Stimulated activated memory B cell treated with anti-CD40 and anti-IgM and Interleukin-4, amounts not matched to agents 10 μg/mL and 1 μg/mL and 100 μg/mL, for 72 hours (primary cell): ENCODE results near the gene HES1.

Experiments used
- ATAC-seq: fragments of 150-1000 bp; cut with Tn5 transposase; 2 replicates; pipeline ENCODE4 v1.10.0; 2021
- H3K27ac Mint-ChIP-seq: one replicate; pipeline ENCODE4 v1.8.0; 2022; ENCODE audit warnings: mild to moderate bottlenecking, mixed read lengths
- H3K27me3 Mint-ChIP-seq: one replicate; pipeline ENCODE4 v1.8.0; 2022; ENCODE audit warnings: mixed read lengths
- H3K36me3 Mint-ChIP-seq: one replicate; pipeline ENCODE4 v1.8.0; 2022; ENCODE audit warnings: mixed read lengths
- H3K4me1 Mint-ChIP-seq: one replicate; pipeline ENCODE4 v1.8.0; 2022; ENCODE audit warnings: mixed read lengths
- H3K4me3 Mint-ChIP-seq: one replicate; pipeline ENCODE4 v1.8.0; 2022; ENCODE audit warnings: mild to moderate bottlenecking, moderate library complexity, mixed read lengths
- H3K9me3 Mint-ChIP-seq: one replicate; pipeline ENCODE4 v1.8.0; 2022; ENCODE audit warnings: mixed read lengths

HES1 gene

GRCh38 chr3:194098081-194098842 is 37.7 kb upstream of the HES1 start:
- H3K4me3 Mint-ChIP-seq = no peak overlapping the region
- H3K9me3 Mint-ChIP-seq = no peaks in the 10 kb centered on the region
- peaks cover 75% of the 10 kb centered on the region for H3K4me1 Mint-ChIP-seq
- no peak overlapping the region for H3K27ac Mint-ChIP-seq
- H3K36me3 Mint-ChIP-seq = no peaks in the 10 kb centered on the region
- ATAC-seq = no peak
- no peaks in the 10 kb centered on the region for H3K27me3 Mint-ChIP-seq

DNA sequence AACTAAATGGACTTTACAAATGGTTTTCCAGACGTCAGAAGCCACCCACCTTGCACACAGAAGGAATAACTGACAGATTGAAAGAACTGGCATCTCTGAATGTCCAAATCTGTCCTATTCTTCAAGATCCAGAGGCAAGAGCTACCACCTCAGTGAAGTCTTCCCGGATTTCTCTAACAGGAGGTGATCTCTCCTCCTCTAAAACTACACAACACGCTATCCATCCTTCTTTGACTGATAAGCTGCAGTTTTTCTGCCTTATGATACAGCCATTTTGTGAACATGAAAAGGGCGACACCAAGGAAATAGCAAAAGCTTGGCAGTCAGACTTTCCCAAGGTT is 37.1 kb upstream of the HES1 start:
- Mint-ChIP-seq H3K9me3 (no peaks in the 10 kb centered on the region), H3K36me3 (no peaks in the 10 kb centered on the region), H3K27me3 (no peaks in the 10 kb centered on the region), H3K4me1 (peaks cover 80% of the 10 kb centered on the region), H3K27ac (no peak overlapping the region), H3K4me3 (no peak overlapping the region)
- ATAC-seq = no peak

GRCh38 chr3:194099215-194099614 is 36.7 kb upstream of the HES1 start:
- no peaks in the 10 kb centered on the region for H3K9me3 Mint-ChIP-seq
- no peak overlapping the region for H3K4me3 Mint-ChIP-seq
- no peak for ATAC-seq
- H3K36me3 Mint-ChIP-seq = no peaks in the 10 kb centered on the region
- no peak overlapping the region for H3K27ac Mint-ChIP-seq
- H3K27me3 Mint-ChIP-seq = no peaks in the 10 kb centered on the region
- peaks cover 84% of the 10 kb centered on the region for H3K4me1 Mint-ChIP-seq

DNA sequence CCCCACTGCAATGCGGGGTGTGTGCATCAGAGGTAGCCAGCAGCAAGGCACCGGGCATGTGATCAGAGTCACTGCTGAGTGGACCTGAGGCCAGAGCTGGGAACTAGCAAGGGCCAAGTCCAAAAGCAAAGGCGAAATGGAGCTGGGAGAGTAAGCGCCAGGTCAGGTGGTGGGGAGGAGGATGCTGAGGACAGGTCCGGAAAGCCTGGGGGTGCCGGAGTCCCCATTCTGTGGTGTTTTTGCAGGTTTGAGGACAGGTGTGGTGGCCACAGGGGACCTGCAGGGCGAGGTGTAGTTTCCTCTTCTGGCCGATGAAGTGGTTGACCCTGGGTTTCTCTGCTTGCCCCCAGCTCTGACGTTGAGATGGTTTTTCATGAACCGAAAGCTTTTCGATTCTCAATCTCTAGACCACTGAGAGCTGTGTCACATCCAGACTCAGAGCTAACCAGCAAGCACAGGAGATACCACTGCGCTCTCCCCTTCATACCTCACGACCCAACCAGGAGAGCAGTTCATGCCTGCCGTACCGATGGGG is 35.0 kb upstream of the HES1 start:
- H3K9me3 Mint-ChIP-seq = no peaks in the 10 kb centered on the region
- ATAC-seq = peak; percentile 77
- H3K27me3 Mint-ChIP-seq = no peaks in the 10 kb centered on the region
- H3K4me3 Mint-ChIP-seq = peak overlapping the region; percentile 42
- peaks cover 89% of the 10 kb centered on the region for H3K4me1 Mint-ChIP-seq
- peak overlapping the region; percentile 16 for H3K27ac Mint-ChIP-seq
- no peaks in the 10 kb centered on the region for H3K36me3 Mint-ChIP-seq

- no peak for ATAC-seq
- peak overlapping the region; percentile 16 for H3K27ac Mint-ChIP-seq
- no peaks in the 10 kb centered on the region for H3K36me3 Mint-ChIP-seq
- H3K4me3 Mint-ChIP-seq = no peak overlapping the region
- no peaks in the 10 kb centered on the region for H3K9me3 Mint-ChIP-seq
- H3K27me3 Mint-ChIP-seq = no peaks in the 10 kb centered on the region
- peaks cover 92% of the 10 kb centered on the region for H3K4me1 Mint-ChIP-seq
Observed at GRCh38 chr3:194101592-194102432, 34.1 kb upstream of the HES1 start.

- H3K9me3 Mint-ChIP-seq = no peaks in the 10 kb centered on the region
- peaks cover 94% of the 10 kb centered on the region for H3K4me1 Mint-ChIP-seq
- H3K27ac Mint-ChIP-seq = peak overlapping the region; percentile 59
- H3K27me3 Mint-ChIP-seq = no peaks in the 10 kb centered on the region
- ATAC-seq = no peak
- H3K4me3 Mint-ChIP-seq = no peak overlapping the region
- H3K36me3 Mint-ChIP-seq = no peaks in the 10 kb centered on the region
Observed at GRCh38 chr3:194102436-194102835, 33.5 kb upstream of the HES1 start.

DNA sequence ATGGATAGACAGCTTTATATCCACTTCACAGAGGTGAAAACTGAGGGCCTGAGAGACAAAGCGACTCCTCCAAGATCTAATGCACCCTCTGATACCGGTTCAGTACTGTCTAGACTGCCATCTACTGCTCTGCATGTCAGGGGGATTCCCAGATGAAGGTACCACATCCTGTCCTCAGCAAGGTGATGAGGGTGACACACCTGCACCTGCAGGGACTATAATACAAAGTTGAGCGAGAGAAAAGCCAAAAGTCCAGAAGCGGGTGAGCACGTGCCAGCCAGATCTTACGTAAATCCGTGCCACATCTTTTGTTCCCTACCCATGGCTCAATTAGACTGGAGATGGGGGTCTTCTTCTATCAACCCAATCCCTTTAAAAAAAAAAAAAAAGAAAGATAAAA is 32.4 kb upstream of the HES1 start:
- H3K27ac Mint-ChIP-seq = peak overlapping the region; percentile 59
- peak overlapping the region; percentile 57 for H3K4me3 Mint-ChIP-seq
- no peaks in the 10 kb centered on the region for H3K36me3 Mint-ChIP-seq
- H3K9me3 Mint-ChIP-seq = peaks cover 2% of the 10 kb centered on the region
- H3K27me3 Mint-ChIP-seq = no peaks in the 10 kb centered on the region
- peak; percentile 79 for ATAC-seq
- peaks cover 93% of the 10 kb centered on the region for H3K4me1 Mint-ChIP-seq

DNA sequence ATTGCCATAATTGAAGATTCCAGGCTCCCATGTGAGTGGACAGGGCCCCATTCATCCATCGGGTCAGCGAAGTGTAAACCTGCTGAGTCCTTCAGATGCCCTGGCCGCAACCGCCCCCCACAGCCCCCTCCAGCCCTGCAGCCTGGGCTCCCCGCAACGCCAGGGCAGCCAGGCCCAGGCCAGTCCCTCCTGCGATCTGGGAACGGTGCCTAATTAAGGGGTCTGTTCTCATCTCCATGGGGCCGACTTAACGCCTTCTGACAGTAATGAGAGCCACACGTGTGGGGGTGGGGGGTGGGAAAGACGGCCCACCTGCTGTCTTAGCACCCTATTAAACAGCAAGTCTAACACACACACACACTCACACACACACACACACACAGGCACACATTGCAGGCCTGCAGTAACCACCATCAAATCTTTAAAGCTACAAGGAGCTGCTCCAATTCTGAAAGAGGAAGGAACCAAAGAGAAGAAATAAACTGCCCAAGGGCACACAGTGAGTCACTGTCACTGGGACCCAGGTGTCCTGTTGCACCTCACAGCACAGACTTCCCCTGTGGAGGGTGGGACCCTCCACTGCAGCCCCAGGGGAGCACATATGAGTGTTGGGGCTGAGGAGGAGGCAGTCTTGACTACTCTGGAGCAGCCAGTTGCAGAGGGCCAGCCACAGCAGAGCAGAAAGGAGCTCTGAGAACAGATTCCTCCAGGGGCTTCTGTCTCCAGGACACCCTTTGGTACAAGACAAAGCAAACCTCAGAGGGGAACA is 31.8 kb upstream of the HES1 start:
- peaks cover 90% of the 10 kb centered on the region for H3K4me1 Mint-ChIP-seq
- peak overlapping the region; percentile 59 for H3K27ac Mint-ChIP-seq
- no peaks in the 10 kb centered on the region for H3K36me3 Mint-ChIP-seq
- peak overlapping the region; percentile 36 for H3K4me3 Mint-ChIP-seq
- peak; percentile 93 for ATAC-seq
- H3K9me3 Mint-ChIP-seq = peaks cover 2% of the 10 kb centered on the region
- H3K27me3 Mint-ChIP-seq = no peaks in the 10 kb centered on the region

DNA sequence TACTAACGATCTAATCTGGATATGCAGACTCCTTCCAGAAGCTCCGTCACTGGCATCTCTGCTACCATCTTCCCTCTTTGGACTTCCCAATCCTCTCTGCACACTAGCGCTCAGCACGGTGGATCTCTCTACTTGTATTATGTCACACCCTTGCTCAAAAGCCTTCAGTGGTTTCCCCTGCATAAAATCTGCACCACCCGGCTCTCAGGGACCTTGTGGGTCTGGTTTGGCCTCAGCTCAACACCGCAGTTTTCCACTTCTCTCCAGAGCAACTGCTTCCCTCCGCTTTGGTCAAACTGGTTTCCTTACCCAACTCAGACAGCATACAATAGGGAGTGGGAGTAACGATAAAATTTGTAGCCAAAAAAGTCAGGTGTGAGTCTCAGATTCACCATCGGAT is 30.7 kb upstream of the HES1 start:
- ATAC-seq = no peak
- no peaks in the 10 kb centered on the region for H3K27me3 Mint-ChIP-seq
- H3K9me3 Mint-ChIP-seq = peaks cover 2% of the 10 kb centered on the region
- peaks cover 86% of the 10 kb centered on the region for H3K4me1 Mint-ChIP-seq
- H3K4me3 Mint-ChIP-seq = peak overlapping the region; percentile 40
- no peaks in the 10 kb centered on the region for H3K36me3 Mint-ChIP-seq
- H3K27ac Mint-ChIP-seq = peak overlapping the region; percentile 28

DNA sequence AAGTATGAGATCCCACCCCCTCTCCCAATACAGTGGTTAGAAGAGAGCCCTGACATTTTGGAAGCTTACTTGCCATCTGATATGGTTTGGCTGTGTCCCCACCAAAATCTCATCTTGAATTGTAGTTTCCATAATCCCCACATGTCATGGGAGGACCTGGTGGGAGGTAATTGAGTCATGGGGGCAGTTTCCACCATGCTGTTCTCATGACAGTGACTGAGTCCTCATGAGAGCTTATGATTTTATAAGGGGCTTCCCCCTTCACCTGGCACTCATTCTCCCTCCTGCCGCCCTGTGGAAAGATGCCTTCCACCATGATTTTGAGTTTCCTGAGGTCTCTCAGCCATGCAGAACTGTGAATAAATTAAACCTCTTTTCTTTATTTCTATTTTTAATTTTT is 28.8 kb upstream of the HES1 start:
- Mint-ChIP-seq H3K27me3 (no peaks in the 10 kb centered on the region), H3K27ac (peak overlapping the region; percentile 68), H3K4me1 (peaks cover 68% of the 10 kb centered on the region), H3K9me3 (peaks cover 2% of the 10 kb centered on the region), H3K36me3 (no peaks in the 10 kb centered on the region), H3K4me3 (no peak overlapping the region)
- peak; percentile 1 for ATAC-seq

GRCh38 chr3:194109192-194109863 is 26.6 kb upstream of the HES1 start:
- Mint-ChIP-seq H3K9me3 (peaks cover 2% of the 10 kb centered on the region), H3K4me1 (peaks cover 45% of the 10 kb centered on the region), H3K36me3 (no peaks in the 10 kb centered on the region), H3K27me3 (no peaks in the 10 kb centered on the region), H3K4me3 (no peak overlapping the region), H3K27ac (peak overlapping the region; percentile 11)
- ATAC-seq = peak; percentile 53

- no peaks in the 10 kb centered on the region for H3K36me3 Mint-ChIP-seq
- H3K4me3 Mint-ChIP-seq = no peak overlapping the region
- H3K27ac Mint-ChIP-seq = no peak overlapping the region
- H3K27me3 Mint-ChIP-seq = no peaks in the 10 kb centered on the region
- no peak for ATAC-seq
- H3K9me3 Mint-ChIP-seq = peaks cover 2% of the 10 kb centered on the region
- H3K4me1 Mint-ChIP-seq = peaks cover 34% of the 10 kb centered on the region
Observed at GRCh38 chr3:194110483-194110882, 25.5 kb upstream of the HES1 start.

- H3K9me3 Mint-ChIP-seq = peaks cover 2% of the 10 kb centered on the region
- H3K27ac Mint-ChIP-seq = no peak overlapping the region
- ATAC-seq = no peak
- no peaks in the 10 kb centered on the region for H3K27me3 Mint-ChIP-seq
- peaks cover 25% of the 10 kb centered on the region for H3K4me1 Mint-ChIP-seq
- no peak overlapping the region for H3K4me3 Mint-ChIP-seq
- H3K36me3 Mint-ChIP-seq = no peaks in the 10 kb centered on the region
Observed at GRCh38 chr3:194111336-194111735, 24.6 kb upstream of the HES1 start.

DNA sequence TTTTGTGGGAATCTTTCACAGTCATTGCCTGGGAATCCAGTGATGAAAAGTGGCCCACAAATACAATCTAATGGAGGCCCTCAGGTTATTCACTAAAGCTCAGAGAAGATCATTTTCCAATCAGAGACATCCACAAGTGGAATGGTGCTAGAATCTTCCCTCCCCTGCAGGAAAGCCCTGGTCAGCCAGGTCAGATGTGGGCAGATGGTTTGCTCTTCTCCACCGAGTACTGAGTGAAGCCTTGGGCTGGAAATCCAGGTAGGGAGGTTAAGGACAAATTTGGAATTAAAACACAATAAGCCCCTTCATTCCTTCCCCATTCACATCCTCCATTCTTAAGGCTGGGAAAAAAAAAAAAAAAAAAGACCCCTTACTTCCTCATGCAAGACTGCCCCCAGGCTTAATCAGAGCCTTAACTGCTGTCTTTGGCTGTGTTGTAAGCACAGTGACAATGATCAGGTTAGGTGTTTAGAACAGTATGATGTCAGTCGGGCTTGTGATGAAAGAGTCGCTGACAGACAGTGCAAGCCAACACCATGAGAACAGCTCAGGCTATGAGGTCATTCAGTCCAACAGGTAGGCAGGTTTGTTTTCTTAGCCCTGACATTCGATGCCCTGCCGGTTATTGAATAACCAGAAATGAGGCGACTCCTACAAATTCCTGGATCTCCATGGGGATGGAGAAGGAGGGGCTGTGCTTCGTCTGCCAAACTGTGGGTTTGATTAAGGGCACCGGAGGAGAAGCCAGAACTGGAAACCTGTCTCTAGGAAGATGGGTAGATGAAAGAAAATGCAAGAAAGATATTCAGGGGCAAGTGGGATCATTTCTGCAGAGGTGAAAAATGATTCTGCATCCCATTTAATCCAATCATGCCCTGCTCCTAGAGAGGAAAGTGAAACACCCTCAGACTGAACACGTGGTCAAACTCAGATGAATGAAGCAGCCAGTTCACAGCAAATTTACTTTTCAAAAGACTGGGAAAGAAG is 23.5 kb upstream of the HES1 start:
- ATAC-seq = no peak
- Mint-ChIP-seq H3K27ac (no peak overlapping the region), H3K36me3 (no peaks in the 10 kb centered on the region), H3K4me3 (no peak overlapping the region), H3K4me1 (peaks cover 17% of the 10 kb centered on the region), H3K9me3 (peaks cover 2% of the 10 kb centered on the region), H3K27me3 (no peaks in the 10 kb centered on the region)
